Measurements from ENCODE around the gene ELP2.

The ELP2 gene

GRCh38 chr18:36186461-36187192, 56.9 kb downstream of the ELP2 start:
- ATAC-seq, result peak; percentile 49
- TF ChIP-seq TSHZ2 (CRISPR knock-in tag; IDR thresholded peaks at IDR 0.05), result no peak
- TF ChIP-seq OSR1 (CRISPR knock-in tag; IDR thresholded peaks at IDR 0.05), result no peak
- TF ChIP-seq ARNTL (CRISPR knock-in tag; IDR thresholded peaks at IDR 0.05; ENCODE audit: borderline replicate concordance, low read depth), result no peak
- no peak for TF ChIP-seq POU6F1 (CRISPR knock-in tag; IDR thresholded peaks at IDR 0.05; ENCODE audit: borderline replicate concordance, low read depth)
- TF ChIP-seq PPARA (CRISPR knock-in tag; IDR thresholded peaks at IDR 0.05; ENCODE audit: borderline replicate concordance), result no peak
- TF ChIP-seq GLIS3 (CRISPR knock-in tag; IDR thresholded peaks at IDR 0.05), result no peak
- TF ChIP-seq ZFP3 (CRISPR knock-in tag; IDR thresholded peaks at IDR 0.05), result no peak
- TF ChIP-seq ZFP30 (CRISPR knock-in tag; IDR thresholded peaks at IDR 0.05), result no peak
- TF ChIP-seq CSDC2 (CRISPR knock-in tag; IDR thresholded peaks at IDR 0.05), result no peak
- no peak for TF ChIP-seq PATZ1 (CRISPR knock-in tag; IDR thresholded peaks at IDR 0.05; ENCODE audit: borderline replicate concordance)
- no peak for TF ChIP-seq ZNF565 (CRISPR knock-in tag; conservative IDR thresholded peaks at IDR 0.05; ENCODE audit: low read depth)

GRCh38 chr18:36187193-36187825, 57.6 kb downstream of the ELP2 start, which contains the start of gene MOCOS:
MOCOS (plus strand) TSS chr18:36187497; CDS start chr18:36187540, 43 bp downstream.
- peak; percentile 98 for ATAC-seq
- TF ChIP-seq, protein P1, sequence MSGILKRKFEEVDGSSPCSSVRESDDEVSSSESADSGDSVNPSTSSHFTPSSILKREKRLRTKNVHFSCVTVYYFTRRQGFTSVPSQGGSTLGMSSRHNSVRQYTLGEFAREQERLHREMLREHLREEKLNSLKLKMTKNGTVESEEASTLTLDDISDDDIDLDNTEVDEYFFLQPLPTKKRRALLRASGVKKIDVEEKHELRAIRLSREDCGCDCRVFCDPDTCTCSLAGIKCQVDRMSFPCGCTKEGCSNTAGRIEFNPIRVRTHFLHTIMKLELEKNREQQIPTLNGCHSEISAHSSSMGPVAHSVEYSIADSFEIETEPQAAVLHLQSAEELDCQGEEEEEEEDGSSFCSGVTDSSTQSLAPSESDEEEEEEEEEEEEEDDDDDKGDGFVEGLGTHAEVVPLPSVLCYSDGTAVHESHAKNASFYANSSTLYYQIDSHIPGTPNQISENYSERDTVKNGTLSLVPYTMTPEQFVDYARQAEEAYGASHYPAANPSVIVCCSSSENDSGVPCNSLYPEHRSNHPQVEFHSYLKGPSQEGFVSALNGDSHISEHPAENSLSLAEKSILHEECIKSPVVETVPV (CRISPR knock-in tag; IDR thresholded peaks at IDR 0.05), result no peak
- no peak for TF ChIP-seq TSHZ2 (CRISPR knock-in tag; IDR thresholded peaks at IDR 0.05)
- no peak for TF ChIP-seq CSDC2 (CRISPR knock-in tag; IDR thresholded peaks at IDR 0.05)
- TF ChIP-seq BACH2 (CRISPR knock-in tag; IDR thresholded peaks at IDR 0.05; ENCODE audit: borderline replicate concordance), result no peak
- TF ChIP-seq ZNF70 (CRISPR knock-in tag; IDR thresholded peaks at IDR 0.05), result no peak
- TF ChIP-seq ZC3H10 (CRISPR knock-in tag; IDR thresholded peaks at IDR 0.05), result no peak
- no peak for TF ChIP-seq PATZ1 (CRISPR knock-in tag; IDR thresholded peaks at IDR 0.05; ENCODE audit: borderline replicate concordance)
